Choroid plexus epithelial cell (primary cell): ENCODE data around the gene BRK1.
"Not testable (repeated sequence)": the region's sequence is repeated elsewhere in the genome, so short reads cannot be mapped to it uniquely, and the experiment has no call there.

Experiments
- DNase-seq: peaks from one replicate; pipeline ENCODE4 v3.0.0-alpha.2; 2010; ENCODE audit warnings: low read depth
- H3K4me3 ChIP-seq: 2 replicates; pipeline ENCODE4 v1.5.1; 2011; ENCODE audit warnings: low read depth, mild to moderate bottlenecking, control low read depth, low read length, moderate library complexity
- CTCF ChIP-seq: conservative IDR thresholded peaks from 2 replicates; pipeline ENCODE4 v1.5.1; 2011; ENCODE audit warnings: low read depth, mild to moderate bottlenecking, control low read depth, inconsistent platforms, low read length, moderate library complexity

BRK1 gene

GRCh38 chr3:10160346-10160745, 44.9 kb downstream of the BRK1 start:
- no peak for DNase-seq

GRCh38 chr3:10160925-10161324, 45.5 kb downstream of the BRK1 start:
- no peak for TF ChIP-seq CTCF
- H3K4me3 ChIP-seq, result no peak overlapping the region
- no peak for DNase-seq

More at GRCh38 chr3:10160346-10160745, 44.9 kb downstream of the BRK1 start:
- no peak for TF ChIP-seq CTCF
- H3K4me3 ChIP-seq, result no peak overlapping the region

- no peak for TF ChIP-seq CTCF
- no peak for DNase-seq
- H3K4me3 ChIP-seq, result no peak overlapping the region
Observed at GRCh38 chr3:10162185-10162584, 46.7 kb downstream of the BRK1 start.

GRCh38 chr3:10164201-10164545, 48.7 kb downstream of the BRK1 start:
- not testable (repeated sequence) for DNase-seq, H3K4me3 ChIP-seq

- peak; percentile 60 for DNase-seq
- TF ChIP-seq CTCF, result peak; percentile 54
- peak within 1 kb of the TSS; percentile 97 for H3K4me3 ChIP-seq
Observed at GRCh38 chr3:10164546-10165393, 49.3 kb downstream of the BRK1 start, which contains the start of gene IRAK2. TSS of gene IRAK2 (plus strand) at chr3:10164919. CDS start at chr3:10164955, 36 bp downstream.

- no peak for DNase-seq
- H3K4me3 ChIP-seq, result no peak overlapping the region
- TF ChIP-seq CTCF, result no peak
Observed at GRCh38 chr3:10166213-10166604, 50.7 kb downstream of the BRK1 start.

- TF ChIP-seq CTCF, result peak; percentile 33
- H3K4me3 ChIP-seq, result no peak overlapping the region
- no peak for DNase-seq
Observed at GRCh38 chr3:10169000-10169496, 53.6 kb downstream of the BRK1 start.
